GM18502 (cell line): ENCODE results near the gene CTSE.
A peak's percentile ranks its signal among the peaks of the same experiment; 100 is the strongest.
"Not testable (repeated sequence)": the region's sequence is repeated elsewhere in the genome, so short reads cannot be mapped to it uniquely, and the experiment has no call there.

ENCODE experiments used
- ATAC-seq: cut with Tn5 transposase; IDR thresholded peaks from one replicate; pipeline ENCODE4 v1.9.1; 2021; ENCODE audit warnings: mild to moderate bottlenecking; ENCODE audit not compliant: unreplicated experiment, poor library complexity

Gene CTSE

DNA sequence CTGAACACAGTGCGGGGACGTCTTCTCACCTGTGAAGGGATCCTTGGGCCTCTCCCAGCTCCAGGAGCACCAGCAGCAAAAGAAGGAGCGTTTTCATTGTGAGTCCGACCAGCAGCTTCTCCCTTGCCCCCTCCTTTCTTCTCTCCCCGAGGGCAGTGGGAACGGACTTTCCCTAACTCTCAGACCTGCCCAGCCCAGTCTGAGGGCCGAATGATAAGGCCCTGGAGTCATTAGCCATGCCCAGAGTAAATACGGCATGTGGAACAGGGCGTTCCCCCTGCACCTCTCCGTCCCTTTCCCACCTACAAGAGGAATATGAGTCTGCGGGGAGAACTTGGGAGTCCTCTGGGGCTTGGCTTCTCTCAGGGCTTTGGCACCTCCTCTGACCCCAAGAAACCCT lies at the start of gene CTSE:
CTSE (minus strand) TSS at position 201 of the 400 bp plus-strand sequence; CDS start at position 97, 104 bp downstream.
- no peak for ATAC-seq

DNA sequence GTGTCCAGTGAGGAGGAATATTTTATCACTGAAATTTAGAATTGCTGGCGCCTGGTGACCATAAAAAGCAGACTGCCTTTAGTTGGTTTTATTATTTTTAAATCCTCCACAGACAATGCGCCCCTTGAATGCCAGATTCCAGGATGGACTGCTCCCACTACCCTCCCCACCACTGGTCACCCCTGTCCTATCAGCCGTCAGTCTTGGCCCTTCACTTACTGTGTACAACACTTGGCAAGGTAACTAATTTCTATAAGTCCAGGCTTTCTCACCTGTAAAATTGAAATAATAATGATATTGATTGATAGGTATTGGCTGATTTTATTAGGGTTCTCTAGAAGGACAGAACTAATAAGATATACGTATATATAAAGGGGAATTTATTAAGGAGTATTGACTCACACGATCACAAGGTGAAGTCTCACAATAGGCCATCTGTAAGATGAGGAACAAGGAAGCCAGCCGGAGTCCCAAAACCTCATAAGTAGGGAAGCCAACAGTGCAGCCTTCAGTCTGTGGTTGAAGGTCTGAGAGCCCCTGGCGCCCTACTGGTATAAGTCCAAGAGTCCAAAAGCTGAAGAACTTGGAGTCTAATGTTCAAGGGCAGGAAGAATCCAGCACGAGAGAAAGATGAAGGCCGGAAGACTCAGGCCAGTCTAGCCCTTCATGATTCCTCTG lies 47.1 kb upstream of the CTSE start:
- ATAC-seq: no peak

GRCh38 chr1:206068314-206068713 lies 44.6 kb upstream of the CTSE start:
- no peak for ATAC-seq

GRCh38 chr1:206067486-206068227 lies 44.0 kb upstream of the CTSE start:
- no peak for ATAC-seq

- ATAC-seq: peak; percentile 85
These were observed 42.9 kb upstream of the CTSE start for GRCh38 chr1:206066479-206067171.

GRCh38 chr1:206065547-206066145 lies 42.0 kb upstream of the CTSE start:
- no peak for ATAC-seq

DNA sequence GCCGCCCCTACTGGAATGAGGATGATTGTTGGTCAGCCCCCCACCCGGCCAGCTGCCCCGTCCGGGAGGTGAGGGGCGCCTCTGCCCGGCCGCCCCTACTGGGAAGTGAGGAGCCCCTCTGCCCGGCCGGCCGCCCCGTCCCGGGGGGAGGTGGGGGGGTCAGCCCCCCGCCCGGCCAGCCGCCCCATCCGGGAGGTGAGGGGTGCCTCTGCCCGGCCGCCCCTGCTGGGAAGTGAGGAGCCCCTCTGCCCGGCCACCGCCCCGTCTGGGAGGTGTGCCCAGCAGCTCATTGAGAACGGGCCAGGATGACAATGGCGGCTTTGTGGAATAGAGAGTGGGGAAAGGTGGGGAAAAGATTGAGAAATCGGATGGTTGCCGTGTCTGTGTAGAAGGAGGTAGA lies 40.8 kb upstream of the CTSE start:
- not testable (repeated sequence) for ATAC-seq

DNA sequence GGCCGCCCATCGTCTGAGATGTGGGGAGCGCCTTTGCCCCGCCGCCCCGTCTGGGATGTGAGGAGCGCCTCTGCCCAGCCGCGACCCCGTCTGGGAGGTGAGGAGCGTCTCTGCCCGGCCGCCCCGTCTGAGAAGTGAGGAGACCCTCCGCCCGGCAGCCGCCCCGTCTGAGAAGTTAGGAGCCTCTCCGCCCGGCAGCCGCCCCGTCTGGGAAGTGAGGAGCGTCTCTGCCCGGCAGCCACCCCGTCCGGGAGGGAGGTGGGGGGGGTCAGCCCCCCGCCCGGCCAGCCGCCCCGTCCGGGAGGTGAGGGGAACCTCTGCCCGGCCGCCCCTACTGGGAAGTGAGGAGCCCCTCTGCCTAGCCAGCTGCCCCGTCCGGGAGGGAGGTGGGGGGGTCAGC lies 40.3 kb upstream of the CTSE start:
- ATAC-seq: not testable (repeated sequence)

DNA sequence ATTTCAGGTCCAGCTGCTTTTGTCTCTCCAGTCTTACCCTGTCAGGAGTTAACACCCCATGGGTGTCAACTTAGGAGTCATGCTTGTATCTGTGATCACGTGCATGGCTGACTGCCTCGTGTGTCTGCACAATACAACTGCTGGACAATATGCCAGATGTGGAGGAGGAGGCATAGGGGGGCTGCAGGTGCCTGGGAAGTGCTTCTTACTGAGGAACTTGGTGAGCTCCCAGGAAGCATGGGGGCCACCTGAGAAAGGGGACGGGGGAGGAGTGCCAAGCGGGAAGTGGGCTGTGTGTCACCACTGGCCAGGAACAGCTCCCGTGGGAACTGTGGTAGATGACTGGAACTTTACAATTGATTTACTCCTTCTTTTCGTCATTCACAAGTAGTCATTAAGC lies 38.8 kb upstream of the CTSE start:
- ATAC-seq: no peak

DNA sequence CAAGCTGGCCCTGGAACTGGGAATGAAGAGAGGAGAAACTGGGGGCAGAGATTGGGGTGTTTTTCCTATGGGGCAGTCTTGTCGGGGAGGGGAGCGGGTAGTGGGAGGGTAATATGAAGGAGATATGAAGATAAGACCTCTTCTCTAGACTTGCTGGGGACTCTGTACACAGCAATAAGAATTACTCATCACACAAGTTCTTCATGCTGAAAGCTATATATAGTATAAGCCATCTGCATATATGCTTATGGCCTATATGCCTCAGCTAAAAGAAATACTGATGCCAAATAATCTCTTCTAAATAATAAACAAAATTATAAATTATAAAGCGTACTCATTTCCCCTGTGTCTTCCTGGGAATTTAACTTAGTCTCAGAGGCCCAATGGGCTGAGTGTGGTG lies 37.1 kb upstream of the CTSE start:
- no peak for ATAC-seq

- ATAC-seq: no peak
These were observed 35.7 kb upstream of the CTSE start for GRCh38 chr1:206059355-206059915.

- no peak for ATAC-seq
These were observed 35.2 kb upstream of the CTSE start for GRCh38 chr1:206058927-206059292.

GRCh38 chr1:206058289-206058926 lies 34.7 kb upstream of the CTSE start:
- not testable (repeated sequence) for ATAC-seq

DNA sequence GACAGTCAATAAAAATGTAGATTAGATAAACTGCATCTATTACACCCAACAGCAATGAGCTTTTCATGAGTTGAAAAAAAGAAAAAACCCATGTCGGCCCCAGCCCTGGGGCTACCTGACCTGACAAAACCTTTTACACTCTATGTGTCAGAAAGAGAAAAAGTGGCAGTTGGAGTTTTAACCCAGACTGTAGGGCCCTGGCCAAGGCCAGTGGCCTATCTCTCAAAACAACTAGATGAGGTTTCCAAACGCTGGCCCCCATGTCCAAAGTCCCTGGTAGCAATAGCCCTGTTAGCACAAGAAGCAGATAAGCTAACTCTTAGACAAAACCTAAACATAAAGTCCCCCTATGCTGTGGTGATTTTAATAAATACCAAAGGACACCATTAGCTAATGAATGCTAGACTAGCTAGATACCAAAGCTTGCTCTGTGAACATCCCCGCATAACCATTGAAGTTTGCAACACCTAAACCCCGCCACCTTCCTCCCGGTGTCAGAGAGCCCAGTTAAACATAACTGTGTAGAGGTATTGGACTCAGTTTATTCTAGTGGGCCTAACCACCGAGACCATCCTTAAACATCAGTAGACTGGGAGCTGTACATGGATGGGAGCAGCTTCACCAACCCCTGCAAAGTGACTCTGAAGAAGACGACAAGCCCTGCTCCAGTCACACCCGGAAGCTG lies 32.1 kb upstream of the CTSE start:
- not testable (repeated sequence) for ATAC-seq

DNA sequence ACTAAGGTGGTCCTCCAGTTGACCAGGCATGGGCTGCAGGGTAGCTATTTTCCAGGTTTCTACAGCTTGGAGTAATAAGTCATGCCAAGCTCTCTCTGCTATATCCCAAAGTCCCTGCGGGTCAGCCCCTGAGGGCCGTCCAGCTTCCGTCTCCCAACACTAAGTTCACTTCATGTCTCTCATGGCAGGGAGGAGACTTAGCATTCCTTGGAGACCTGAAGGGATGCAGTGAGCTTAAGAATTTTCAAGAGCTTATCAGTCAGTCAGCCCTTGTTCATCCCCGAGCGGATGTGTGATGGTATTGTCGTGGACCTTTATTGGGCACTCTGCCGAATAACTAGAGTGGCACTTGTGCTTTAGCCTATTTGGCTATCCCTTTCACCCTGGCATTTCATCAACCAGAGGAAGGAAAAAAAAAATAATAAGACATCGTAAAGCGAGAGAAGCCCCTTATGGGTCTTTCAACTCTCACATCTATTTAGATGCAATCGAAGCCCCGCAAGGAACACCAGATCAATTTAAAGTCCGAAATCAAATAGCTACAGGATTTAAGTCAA lies 31.5 kb upstream of the CTSE start:
- ATAC-seq: not testable (repeated sequence)

GRCh38 chr1:206053616-206054015 lies 29.9 kb upstream of the CTSE start:
- ATAC-seq: not testable (repeated sequence)

DNA sequence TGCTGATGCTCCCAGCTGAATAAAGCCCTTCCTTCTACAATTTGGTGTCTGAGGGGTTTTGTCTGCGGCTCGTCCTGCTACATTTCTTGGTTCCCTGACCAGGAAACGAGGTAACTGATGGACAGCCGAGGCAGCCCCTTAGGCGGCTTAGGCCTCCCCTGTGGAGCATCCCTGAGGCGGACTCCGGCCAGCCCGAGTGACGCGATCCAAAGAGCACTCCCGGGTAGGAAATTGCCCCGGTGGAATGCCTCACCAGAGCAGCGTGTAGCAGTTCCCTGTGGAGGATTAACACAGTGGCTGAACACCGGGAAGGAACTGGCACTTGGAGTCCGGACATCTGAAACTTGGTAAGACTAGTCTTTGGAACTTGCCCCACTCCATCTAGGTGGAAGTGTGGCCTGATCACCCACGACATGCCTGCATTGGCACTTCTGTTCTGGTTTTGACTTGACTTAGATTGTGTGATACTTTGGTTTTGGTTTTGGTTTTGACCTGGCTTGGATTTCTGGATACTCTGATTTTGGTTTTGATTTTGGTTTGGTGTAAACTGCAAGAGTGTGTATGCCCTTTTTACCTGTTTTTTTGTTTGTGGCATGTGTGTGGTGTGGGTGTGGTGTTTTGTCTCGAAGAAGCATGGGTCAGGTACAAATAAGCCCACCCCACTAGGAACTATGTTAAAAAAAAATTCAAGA lies 29.4 kb upstream of the CTSE start, which contains the start of gene RHEX:
RHEX (plus strand) TSS at position 255 of the 692 bp plus-strand sequence. CDS start 44,656 bp downstream, outside the sequence.
- not testable (repeated sequence) for ATAC-seq

DNA sequence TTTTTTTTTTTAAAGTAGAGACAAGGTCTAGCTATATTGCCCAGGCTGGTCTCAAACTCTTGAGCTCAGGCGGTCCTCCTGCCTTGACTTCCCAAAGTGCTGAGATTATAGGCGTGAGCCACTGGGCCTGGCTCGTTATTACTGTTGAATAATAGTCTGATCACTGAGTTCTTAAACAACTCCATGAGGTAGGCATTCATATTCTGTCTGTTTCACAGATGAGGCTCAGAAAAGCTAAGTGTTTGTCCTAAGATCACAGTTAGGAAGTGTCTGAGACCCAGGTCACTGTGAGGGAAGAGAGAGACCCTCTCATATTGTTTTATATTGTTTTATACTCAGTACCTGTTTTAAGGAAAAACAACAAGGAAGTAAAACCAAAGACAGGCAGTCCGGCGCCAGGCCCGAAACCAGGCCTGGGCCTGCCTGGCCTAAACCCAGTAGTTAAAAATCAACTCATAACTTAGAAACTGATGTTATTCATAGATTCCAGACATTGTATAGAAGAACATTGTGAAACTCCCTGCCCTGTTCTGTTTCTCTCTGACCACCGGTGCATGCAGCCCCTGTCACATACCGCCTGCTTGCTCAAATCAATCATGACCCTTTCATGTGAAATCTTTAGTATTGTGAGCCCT lies 28.7 kb upstream of the CTSE start:
- not testable (repeated sequence) for ATAC-seq
